Kidney (tissue), 14 donors: Measurements from ENCODE around the gene USP47. TPM values are rescaled to one million over a fixed set of nuclear protein-coding genes. Genes with fewer than 3 reads are reported as not detected.

ENCODE experiments used
- DNase-seq, 5 donors: peaks; one replicate each; pipeline ENCODE4 v3.0.0-alpha.2; 2013 to 2020
- FAIRE-seq: peaks from 2 replicates; lab custom pipeline; 2012; peaks lifted over from hg19 to GRCh38; lab: Jason Lieb, UNC
- H3K27ac ChIP-seq, 2 donors: one replicate each; pipeline ENCODE4 v1.7.0; 2013; ENCODE audit warnings: low read depth in 2 of 2, low read length in 2 of 2, inconsistent platforms in 1 of 2
- H3K27me3 ChIP-seq: one replicate; pipeline ENCODE4 v1.7.1; 2013; ENCODE audit warnings: low read length, inconsistent platforms; ENCODE audit not compliant: control insufficient read depth, insufficient read depth
- H3K36me3 ChIP-seq, 3 donors: one replicate each; pipeline versions ENCODE4 v1.7.0 to v1.7.1; 2013; ENCODE audit warnings: low read length in 3 of 3, control low read depth in 1 of 3, inconsistent platforms in 1 of 3; ENCODE audit not compliant: insufficient read depth in 3 of 3, control insufficient read depth in 2 of 3
- H3K4me1 ChIP-seq, 3 donors: one replicate each; pipeline versions ENCODE4 v1.7.0 to v1.7.1; 2013; ENCODE audit warnings: low read length in 3 of 3, inconsistent platforms in 1 of 3, low read depth in 1 of 3; ENCODE audit not compliant: control insufficient read depth in 2 of 3, insufficient read depth in 2 of 3
- H3K4me3 ChIP-seq, 3 donors: one replicate each; pipeline versions ENCODE4 v1.7.0 to v1.8.1; 2013; ENCODE audit warnings: low read length in 3 of 3, control low read depth in 1 of 3, inconsistent platforms in 1 of 3
- H3K9ac ChIP-seq, 3 donors: one replicate each; pipeline versions ENCODE4 v1.7.0 to v1.7.1; 2013; ENCODE audit warnings: low read length in 3 of 3, control low read depth in 1 of 3, inconsistent platforms in 1 of 3
- H3K9me3 ChIP-seq, 3 donors: one replicate each; pipeline versions ENCODE4 v1.7.0 to v1.7.1; 2013; ENCODE audit warnings: low read length in 3 of 3, control low read depth in 1 of 3, inconsistent platforms in 1 of 3; ENCODE audit not compliant: control insufficient read depth in 2 of 3, insufficient read depth in 1 of 3
- CTCF ChIP-seq: IDR thresholded peaks from 3 replicates; pipeline ENCODE4 v1.5.1; 2012; ENCODE audit warnings: mild to moderate bottlenecking, moderate library complexity, borderline replicate concordance; ENCODE audit not compliant: insufficient read depth; ENCODE audit errors: extremely low read depth
- intact Hi-C: fragments of 100-400 bp; cut with DNase I; formaldehyde crosslinking; loops from one replicate; pipeline ENCODE4 v1.11.1; 2022
- polyA plus RNA-seq: library from polyadenylated mRNA; stranded (reverse); fragments of 350-450 nt; fragmentation: Illumina TruSeq; extraction: RNeasy Lipid Tissue Mini Kit (QIAGEN cat#74804); gene quantifications from one replicate; pipeline ENCODE4 v1.2.3, GENCODE V29; 2014; ENCODE audit warnings: low read depth, low replicate concordance; ENCODE audit not compliant: insufficient read depth
- total RNA-seq: library from RNA; stranded (reverse); fragmentation: NEBNext Ultra II Directional; extraction: Animal tissue kit (Norgen Biotek cat#: 25700); gene quantifications from one replicate; pipeline ENCODE4 v1.2.1, GENCODE V29; 2021
- donor health status: control.
- donor health status: control.
- donor health status: control.
- donor health status: control.
- donor health status: control.
- donor health status: DM: yes; HTN: yes; CAD: no.
- donor health status: Normal renal cell carcinoma (clear cell type).

Gene USP47
- total and polyA plus RNA-seq, 2 donors from 2014 or later, result 16.3 to 43.3 TPM

- H3K9me3 ChIP-seq, result no peaks in the 10 kb centered on the region
- peaks cover 0 to 12% (median 3%) of the 10 kb centered on the region in 3 donors for H3K4me1 ChIP-seq
- intact Hi-C loops, result no loop called here
- H3K27me3 ChIP-seq, result no peaks in the 10 kb centered on the region
- no peak overlapping the region for H3K27ac ChIP-seq
- TF ChIP-seq CTCF, result no peak
- FAIRE-seq, result no peak
- no peaks in the 10 kb centered on the region for H3K36me3 ChIP-seq
- DNase-seq, result no peak
- no peak overlapping the region for H3K9ac ChIP-seq
- H3K4me3 ChIP-seq, result no peak overlapping the region
Measured at GRCh38 chr11:11983427-11983826, 141.7 kb downstream of the USP47 start.

- DNase-seq (no peak), FAIRE-seq (no peak)
- Histone ChIP-seq H3K27me3 (no peaks in the 10 kb centered on the region), H3K4me3 (no peak overlapping the region), H3K27ac (no peak overlapping the region), H3K9ac (no peak overlapping the region), H3K9me3 (no peaks in the 10 kb centered on the region), H3K36me3 (no peaks in the 10 kb centered on the region), H3K4me1 (peaks cover 0 to 3% (median 2%) of the 10 kb centered on the region in 3 donors)
- intact Hi-C loops, result no loop called here
- TF ChIP-seq CTCF, result no peak
Measured at GRCh38 chr11:11984563-11984962, 142.8 kb downstream of the USP47 start.

- Histone ChIP-seq H3K4me1 (peaks cover 0 to 3% (median 0%) of the 10 kb centered on the region in 3 donors), H3K27me3 (no peaks in the 10 kb centered on the region), H3K36me3 (no peaks in the 10 kb centered on the region), H3K9ac (no peak overlapping the region), H3K4me3 (no peak overlapping the region), H3K27ac (no peak overlapping the region), H3K9me3 (no peaks in the 10 kb centered on the region)
- DNase-seq, result no peak
- intact Hi-C loops, result no loop called here
- TF ChIP-seq CTCF, result no peak
- FAIRE-seq, result no peak
Measured at GRCh38 chr11:11985016-11985715, 143.4 kb downstream of the USP47 start.
